ENCODE measurements around the gene BMPR1A.
"Not testable (repeated sequence)": the region's sequence is repeated elsewhere in the genome, so short reads cannot be mapped to it uniquely, and the experiment has no call there.

Gene BMPR1A

DNA sequence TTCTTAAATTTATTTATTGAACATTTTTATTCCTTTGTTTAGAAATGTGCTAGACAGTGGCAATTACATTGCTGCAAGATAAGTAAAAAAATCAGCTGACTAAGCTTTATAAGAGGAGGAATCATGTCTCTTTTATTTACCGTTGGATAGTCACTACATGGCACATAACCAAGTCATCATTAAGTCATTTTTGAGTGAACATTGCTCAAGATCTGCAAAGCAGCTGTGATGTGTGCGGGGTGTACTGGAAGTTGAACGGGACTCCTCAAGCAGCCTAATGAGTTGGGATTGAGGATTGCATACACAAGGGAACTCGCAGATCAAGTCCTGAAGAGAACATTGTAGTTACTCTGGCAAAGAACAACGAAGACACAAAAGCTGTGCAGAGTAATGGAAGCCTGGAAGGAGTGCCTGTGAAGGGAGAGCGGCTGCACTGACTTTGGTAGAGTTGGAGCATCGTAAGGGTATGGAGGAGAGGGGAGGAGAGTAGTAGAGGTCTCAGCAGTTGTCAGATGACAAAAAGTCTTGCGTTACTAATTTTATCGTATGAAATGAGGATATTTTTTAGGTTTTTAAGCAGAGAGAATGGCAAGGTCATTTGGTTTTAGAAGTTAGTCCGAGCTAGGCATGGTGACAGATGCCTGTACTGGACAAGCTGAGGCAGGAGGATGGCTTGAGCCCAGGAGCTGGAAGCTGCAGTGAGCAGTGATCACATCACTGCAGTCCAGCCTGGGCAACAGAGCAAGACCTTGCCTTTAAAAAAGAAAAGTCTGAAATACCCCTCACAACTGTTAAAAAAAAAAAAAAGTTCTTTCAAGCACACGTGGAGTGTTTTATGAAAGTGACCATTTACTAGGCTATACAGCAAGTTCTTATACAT lies 95.1 kb downstream of the BMPR1A start:
- DNase-seq = no peak

- not testable (repeated sequence) for DNase-seq
Measured at GRCh38 chr10:86853582-86853981, 97.2 kb downstream of the BMPR1A start.

DNA sequence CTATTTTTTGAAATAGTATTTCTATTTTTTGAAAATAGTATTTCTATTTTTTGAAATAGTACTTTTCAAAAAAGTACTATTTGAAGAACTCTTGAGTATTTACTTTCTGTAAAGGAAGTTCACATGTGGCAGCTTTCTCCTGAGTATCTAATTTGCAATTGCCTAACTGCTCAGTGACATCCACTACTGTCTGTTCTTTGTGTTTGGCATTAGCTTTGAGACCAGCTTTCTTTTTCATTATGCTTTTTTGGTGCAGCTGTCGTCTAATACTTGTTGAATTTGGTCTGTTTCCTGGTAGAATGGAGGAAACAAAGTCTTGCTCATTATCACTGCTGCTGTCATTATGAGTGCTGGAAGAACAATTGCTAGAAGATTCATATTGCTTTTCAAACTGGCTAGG lies 99.1 kb downstream of the BMPR1A start:
- DNase-seq = no peak

DNA sequence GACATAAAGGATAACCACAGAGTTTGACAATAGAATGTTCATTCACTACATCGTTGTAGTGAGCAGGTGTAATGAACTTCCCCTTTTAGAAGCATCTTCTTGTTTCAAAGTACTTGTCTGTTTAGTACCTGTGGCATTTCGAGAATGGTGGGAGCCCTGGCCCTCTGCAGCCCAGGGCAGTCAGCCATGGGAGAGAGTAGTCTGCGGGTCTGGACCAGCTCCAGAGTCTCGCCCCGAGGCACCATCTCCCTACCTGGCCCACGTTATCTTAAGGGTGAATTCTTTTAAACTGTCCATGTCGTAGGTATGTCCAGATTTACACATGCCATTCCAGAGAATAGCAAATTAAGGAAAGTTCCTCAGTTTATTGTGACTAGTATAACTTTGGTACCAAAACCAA lies 99.7 kb downstream of the BMPR1A start:
- no peak for DNase-seq

GRCh38 chr10:86857128-86857721 lies 100.8 kb downstream of the BMPR1A start:
- DNase-seq = no peak

GRCh38 chr10:86858011-86858410 lies 101.6 kb downstream of the BMPR1A start:
- no peak for DNase-seq

GRCh38 chr10:86861351-86861750 lies 104.9 kb downstream of the BMPR1A start:
- no peak for DNase-seq

DNA sequence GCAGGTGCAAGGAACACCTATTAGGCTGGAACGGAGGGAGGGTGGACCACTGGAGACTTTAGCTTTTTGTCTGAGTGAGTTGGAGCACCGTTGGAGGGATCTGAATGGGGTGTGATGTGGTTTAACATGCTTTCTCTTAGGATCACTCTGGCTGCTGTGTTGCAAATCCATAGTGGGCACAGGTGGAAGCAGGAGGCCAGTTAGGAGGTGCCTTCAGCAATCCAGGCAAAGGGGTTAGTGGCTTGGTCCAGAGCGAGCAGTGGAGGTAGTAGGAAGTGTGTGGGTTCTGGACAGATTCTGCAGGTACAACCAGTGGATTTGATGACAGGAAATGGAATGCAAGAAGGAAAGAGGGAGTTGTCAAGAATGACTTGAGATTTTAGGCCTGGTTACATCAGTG lies 106.0 kb downstream of the BMPR1A start:
- DNase-seq = no peak

- DNase-seq = no peak
Measured at GRCh38 chr10:86862786-86863483, 106.5 kb downstream of the BMPR1A start.

GRCh38 chr10:86863484-86863842 lies 107.0 kb downstream of the BMPR1A start:
- DNase-seq = peak; percentile 1

GRCh38 chr10:86865011-86865811 lies 108.8 kb downstream of the BMPR1A start:
- DNase-seq = not testable (repeated sequence)

GRCh38 chr10:86867149-86867548 lies 110.7 kb downstream of the BMPR1A start:
- DNase-seq = no peak

- peak; percentile 69 for DNase-seq
Measured at GRCh38 chr10:86868353-86868752, 111.9 kb downstream of the BMPR1A start.

GRCh38 chr10:86870679-86871078 lies 114.3 kb downstream of the BMPR1A start:
- DNase-seq = peak; percentile 3

GRCh38 chr10:86871563-86872183 lies 115.3 kb downstream of the BMPR1A start:
- DNase-seq = no peak

- peak; percentile 82 for DNase-seq
Measured at GRCh38 chr10:86872757-86873156, 116.3 kb downstream of the BMPR1A start.

DNA sequence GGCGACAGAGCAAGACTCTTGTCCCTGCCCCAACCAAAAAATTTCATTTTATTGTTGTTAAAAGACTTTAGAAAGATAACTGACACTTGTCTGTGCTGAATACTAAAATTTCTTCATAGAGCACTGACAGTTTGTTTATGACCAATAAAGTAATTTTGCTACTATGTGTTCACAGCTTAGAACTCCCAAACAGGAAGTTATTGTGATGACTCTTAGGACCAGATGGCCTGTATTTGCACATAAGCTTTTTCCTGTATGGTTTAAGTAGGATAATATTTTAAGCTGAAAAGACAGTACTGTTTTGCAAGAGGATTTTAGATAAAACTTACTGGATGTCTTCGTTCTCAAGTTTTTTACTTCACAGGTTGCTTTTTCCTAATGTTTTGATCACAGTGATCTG lies 120.3 kb downstream of the BMPR1A start:
- peak; percentile 68 for DNase-seq

DNA sequence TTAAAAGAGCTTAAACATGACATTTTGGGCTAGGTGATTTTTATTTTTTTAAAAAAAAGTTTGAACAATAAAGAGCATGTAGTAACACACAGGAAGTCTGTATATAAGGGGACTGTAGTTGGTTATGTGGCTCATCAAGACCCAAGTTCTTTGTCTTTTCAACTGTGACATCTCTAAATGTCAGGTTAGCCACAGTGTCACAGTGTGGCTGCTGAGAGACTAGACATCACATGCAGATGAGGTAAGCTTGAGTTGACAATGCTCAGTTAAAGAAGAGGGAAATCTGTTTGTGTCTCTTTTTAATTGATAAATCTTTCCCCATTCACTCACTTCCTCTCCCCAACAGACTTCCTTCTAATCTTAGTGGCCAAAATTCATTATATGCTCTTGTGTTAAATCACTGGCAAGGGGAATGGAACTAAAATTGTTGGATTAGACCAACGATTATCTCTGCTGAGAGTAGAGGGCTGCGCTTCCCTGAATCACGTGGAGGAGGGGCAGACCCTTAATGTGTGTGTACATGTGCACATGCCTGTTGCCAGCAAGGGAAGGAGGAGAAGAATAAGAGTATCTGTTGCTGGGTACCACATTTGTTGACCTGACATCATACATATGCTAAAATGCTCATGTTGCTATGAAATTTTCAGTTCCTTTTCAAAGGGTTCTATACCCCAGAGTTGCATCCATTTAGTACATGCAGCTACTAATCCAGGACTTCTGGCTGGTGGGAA lies 122.7 kb downstream of the BMPR1A start:
- DNase-seq = peak; percentile 41

DNA sequence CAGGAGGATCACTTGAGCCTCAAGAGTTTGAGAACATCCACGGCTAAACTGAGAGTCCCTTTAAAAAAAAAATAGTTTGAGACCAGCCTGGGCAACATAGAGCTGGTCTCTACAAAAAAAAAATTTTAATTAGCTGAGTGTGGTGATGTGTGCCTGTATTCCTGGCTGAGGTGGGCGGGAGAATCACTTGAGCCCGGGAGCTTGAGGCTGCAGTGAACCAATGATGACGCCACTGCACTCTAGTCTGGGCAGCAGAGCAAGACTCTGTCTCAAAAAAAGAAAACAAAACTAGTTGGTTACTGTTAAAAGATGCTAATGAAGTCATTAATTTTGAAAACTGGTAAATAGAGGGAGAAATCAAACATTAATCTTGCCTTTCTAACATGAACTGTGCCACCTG lies 124.6 kb downstream of the BMPR1A start:
- no peak for DNase-seq

GRCh38 chr10:86888585-86889381 lies 132.4 kb downstream of the BMPR1A start:
- no peak for DNase-seq

GRCh38 chr10:86889997-86890396 lies 133.6 kb downstream of the BMPR1A start:
- DNase-seq = no peak
